Ramos (cell line): ENCODE results near the gene HTT-AS.

Experiments
- in situ Hi-C: fragments of 300-500 bp; cut with MboI; formaldehyde crosslinking; loops from one replicate; pipeline ENCODE4 v1.14.3; 2022; ENCODE audit warnings: low sequenced_read_pairs; ENCODE audit not compliant: unreplicated experiment

The HTT-AS gene

GRCh38 chr4:3035674-3036073, 38.7 kb downstream of the HTT-AS start:
- in situ Hi-C loops, result no loop called here

- in situ Hi-C loops, result no loop called here
Measured at GRCh38 chr4:3035249-3035648, 39.1 kb downstream of the HTT-AS start.

GRCh38 chr4:3034231-3034630, 40.1 kb downstream of the HTT-AS start:
- in situ Hi-C loops, result no loop called here

- in situ Hi-C loops, result no loop called here
Measured at GRCh38 chr4:3031357-3032082, 42.8 kb downstream of the HTT-AS start.

- in situ Hi-C loops, result no loop called here
Measured at GRCh38 chr4:3030566-3031356, 43.6 kb downstream of the HTT-AS start.

GRCh38 chr4:3029464-3029863, 44.9 kb downstream of the HTT-AS start:
- in situ Hi-C loops, result no loop called here

- in situ Hi-C loops, result no loop called here
Measured at GRCh38 chr4:3026540-3026939, 47.8 kb downstream of the HTT-AS start.

GRCh38 chr4:3025881-3026280, 48.5 kb downstream of the HTT-AS start:
- in situ Hi-C loops, result no loop called here

GRCh38 chr4:3022651-3023050, 51.7 kb downstream of the HTT-AS start:
- in situ Hi-C loops, result no loop called here

- in situ Hi-C loops, result no loop called here
Measured at GRCh38 chr4:3022112-3022511, 52.2 kb downstream of the HTT-AS start.

- in situ Hi-C loops, result no loop called here
Measured at GRCh38 chr4:3021627-3022026, 52.7 kb downstream of the HTT-AS start.

GRCh38 chr4:3021127-3021526, 53.2 kb downstream of the HTT-AS start:
- in situ Hi-C loops, result no loop called here

GRCh38 chr4:3019145-3019846, 55.0 kb downstream of the HTT-AS start:
- in situ Hi-C loops, result no loop called here

GRCh38 chr4:3017504-3017903, 56.8 kb downstream of the HTT-AS start:
- in situ Hi-C loops, result no loop called here

- in situ Hi-C loops, result no loop called here
Measured at GRCh38 chr4:3016961-3017360, 57.4 kb downstream of the HTT-AS start.

GRCh38 chr4:3013839-3014350, 60.4 kb downstream of the HTT-AS start:
- in situ Hi-C loops, result no loop called here
